Lung (tissue), 12 donors: ENCODE measurements around the gene MMP23B. TPM values are rescaled to one million over a fixed set of nuclear protein-coding genes. Genes with fewer than 3 reads are reported as not detected.
"Not testable (repeated sequence)": the region's sequence is repeated elsewhere in the genome, so short reads cannot be mapped to it uniquely, and the experiment has no call there.

ENCODE experiments used
- ATAC-seq: fragments of 200-7000 bp; cut with Tn5 transposase; one replicate; pipeline ENCODE4 v1.9.1; 2020; ENCODE audit warnings: moderate number of reproducible peaks; ENCODE audit not compliant: insufficient read depth, low FRiP score
- DNase-seq, 3 donors: peaks; one replicate each; pipeline ENCODE4 v3.0.0-alpha.2; 2013 to 2017
- H3K27ac ChIP-seq, 2 donors: one replicate each; pipeline ENCODE4 v1.5.1; 2013; ENCODE audit warnings: mild to moderate bottlenecking in 2 of 2, moderate library complexity in 2 of 2, control low read depth in 1 of 2, inconsistent platforms in 1 of 2, low read depth in 1 of 2, low read length in 1 of 2
- H3K27me3 ChIP-seq, 3 donors: one replicate each; pipeline ENCODE4 v1.5.1; 2013; ENCODE audit warnings: low read length in 2 of 3; ENCODE audit not compliant: control insufficient read depth in 3 of 3, insufficient read depth in 3 of 3
- H3K36me3 ChIP-seq, 4 donors: one replicate each; pipeline ENCODE4 v1.5.1; 2013; ENCODE audit warnings: low read length in 4 of 4, mild to moderate bottlenecking in 1 of 4, moderate library complexity in 1 of 4; ENCODE audit not compliant: control insufficient read depth in 4 of 4, insufficient read depth in 4 of 4
- H3K4me1 ChIP-seq, 5 donors: one replicate each; pipeline ENCODE4 v1.5.1; 2013; ENCODE audit warnings: low read length in 5 of 5, mild to moderate bottlenecking in 2 of 5, moderate library complexity in 1 of 5; ENCODE audit not compliant: control insufficient read depth in 5 of 5, insufficient read depth in 5 of 5
- H3K4me3 ChIP-seq: one replicate; pipeline ENCODE4 v1.5.1; 2013; ENCODE audit warnings: mild to moderate bottlenecking, control low read depth, moderate library complexity
- H3K9ac ChIP-seq, 2 donors: one replicate each; pipeline ENCODE4 v1.5.1; 2013; ENCODE audit warnings: low read length in 2 of 2, control low read depth in 1 of 2; ENCODE audit not compliant: insufficient read depth in 1 of 2
- H3K9me3 ChIP-seq, 4 donors: one replicate each; pipeline ENCODE4 v1.5.1; 2013; ENCODE audit warnings: low read length in 3 of 4, mild to moderate bottlenecking in 1 of 4, moderate library complexity in 1 of 4; ENCODE audit not compliant: control insufficient read depth in 4 of 4, insufficient read depth in 3 of 4
- CTCF ChIP-seq: IDR thresholded peaks from 2 replicates; pipeline ENCODE4 v1.5.1; 2012; ENCODE audit warnings: mild to moderate bottlenecking; ENCODE audit errors: control extremely low read depth, extremely low read depth
- WGBS, 2 donors: extraction: QIAGEN DNeasy Blood & Tissue Kit; methylation state at CpG; one replicate each; pipeline ENCODE4 v1.1.7; 2013; 5-methylcytosine and 5-hydroxymethylcytosine counted together
- polyA plus RNA-seq, 2 donors: library from polyadenylated mRNA; stranded (reverse); fragments of 200-250 nt; gene quantifications; one replicate each; pipeline ENCODE4 v1.2.1, GENCODE V29; 2013
- total RNA-seq, 2 donors: library from RNA; depleted of rRNA in 1 of 2; stranded (reverse); fragments of >200 nt in 1 of 2; gene quantifications; one replicate each; pipeline ENCODE4 v1.2.1, GENCODE V29; 2014 to 2021
- donor health status: control.
- donor health status: control.
- donor health status: Bipolar disorder and iron deficiency.
- donor health status: healthy.
- donor health status: DM: yes; HTN: yes; CAD: no.

The MMP23B gene
- total and polyA plus RNA-seq, 4 donors = 14.1 to 40.3 (median 22.1) TPM

- WGBS, 2 donors = 89 to 90% methylated on average over 27 of the region's 27 CpGs
- H3K36me3 ChIP-seq = peaks cover 1 to 26% (median 12%) of the 10 kb centered on the region in 4 donors
- no peak for DNase-seq
Observed at GRCh38 chr1:1671365-1672119, 39.6 kb downstream of the MMP23B start.

GRCh38 chr1:1672181-1672965 is 40.4 kb downstream of the MMP23B start:
- no peaks in the 10 kb centered on the region for H3K9me3 ChIP-seq
- no peak for TF ChIP-seq CTCF
- no peak overlapping the region for H3K4me3 ChIP-seq

More at GRCh38 chr1:1671365-1672119, 39.6 kb downstream of the MMP23B start:
- Histone ChIP-seq H3K4me1 (no peaks in the 10 kb centered on the region), H3K9me3 (no peaks in the 10 kb centered on the region), H3K9ac (no peak overlapping the region), H3K27me3 (no peaks in the 10 kb centered on the region), H3K27ac (no peak overlapping the region), H3K4me3 (no peak overlapping the region)
- ATAC-seq = no peak
- no peak for TF ChIP-seq CTCF

GRCh38 chr1:1674806-1675205 is 42.8 kb downstream of the MMP23B start:
- WGBS, 2 donors = 85 to 88% methylated on average over 20 to 21 of the region's 21 CpGs
- not testable (repeated sequence) for H3K27me3 ChIP-seq, H3K9me3 ChIP-seq, H3K9ac ChIP-seq, H3K4me1 ChIP-seq, H3K4me3 ChIP-seq, ATAC-seq, DNase-seq, H3K27ac ChIP-seq
- peaks cover 0 to 19% (median 10%) of the 10 kb centered on the region in 4 donors for H3K36me3 ChIP-seq

More at GRCh38 chr1:1672181-1672965, 40.4 kb downstream of the MMP23B start:
- ATAC-seq (no peak), DNase-seq (no peak)
- Histone ChIP-seq H3K27me3 (no peaks in the 10 kb centered on the region), H3K27ac (no peak overlapping the region), H3K9ac (no peak overlapping the region), H3K36me3 (peaks cover 0 to 25% (median 12%) of the 10 kb centered on the region in 4 donors), H3K4me1 (no peaks in the 10 kb centered on the region)
- WGBS, 2 donors = 96% methylated on average over 25 of the region's 25 CpGs

- H3K9ac ChIP-seq, H3K27me3 ChIP-seq, H3K4me1 ChIP-seq, H3K27ac ChIP-seq, H3K9me3 ChIP-seq, H3K4me3 ChIP-seq, ATAC-seq, DNase-seq: not testable (repeated sequence)
- 87 to 97% methylated on average over 8 to 17 of the region's 18 CpGs for WGBS, 2 donors
- peaks cover 0 to 19% (median 9%) of the 10 kb centered on the region in 4 donors for H3K36me3 ChIP-seq
Observed at GRCh38 chr1:1675218-1675617, 43.2 kb downstream of the MMP23B start.

GRCh38 chr1:1676087-1676486 is 44.1 kb downstream of the MMP23B start:
- H3K27me3 ChIP-seq, ATAC-seq, H3K9me3 ChIP-seq, H3K4me1 ChIP-seq, H3K9ac ChIP-seq, H3K27ac ChIP-seq, H3K4me3 ChIP-seq, DNase-seq: not testable (repeated sequence)
- peaks cover 0 to 15% (median 7%) of the 10 kb centered on the region in 4 donors for H3K36me3 ChIP-seq
- WGBS, 2 donors = 84 to 88% methylated on average over 2 to 10 of the region's 21 CpGs
